ENCODE measurements around the gene TWIST1. TPM values are rescaled to one million over a fixed set of nuclear protein-coding genes. Genes with fewer than 3 reads are reported as not detected.

Gene TWIST1
- total and polyA plus RNA-seq, 8 donors = 0.09 to 2.2 (median 0.49) TPM; not detected in 2

GRCh38 chr7:19104811-19105210, 12.6 kb downstream of the TWIST1 start:
- no peak overlapping the region for H3K27ac ChIP-seq
- no peaks in the 10 kb centered on the region for H3K36me3 ChIP-seq
- FAIRE-seq = no peak
- H3K4me1 ChIP-seq = peaks cover 0 to 3% (median 0%) of the 10 kb centered on the region in 3 donors
- no peak for DNase-seq
- intact Hi-C loops (cut with DNase I) = no loop called here
- peaks cover 0 to 62% (median 13%) of the 10 kb centered on the region in 4 donors for H3K27me3 ChIP-seq
- 38 to 46% methylated on average over 4 of the region's 4 CpGs for WGBS, 2 donors
- no peaks in the 10 kb centered on the region for H3K9me3 ChIP-seq
- ATAC-seq = no peak
- no peak overlapping the region for H3K4me3 ChIP-seq
- TF ChIP-seq CTCF (IDR thresholded peaks at IDR 0.05) = no peak

GRCh38 chr7:19102884-19103283, 14.6 kb downstream of the TWIST1 start:
- Histone ChIP-seq H3K27ac (no peak overlapping the region), H3K9me3 (no peaks in the 10 kb centered on the region), H3K4me3 (no peak overlapping the region), H3K36me3 (no peaks in the 10 kb centered on the region), H3K4me1 (peaks cover 0 to 3% (median 0%) of the 10 kb centered on the region in 3 donors), H3K27me3 (peaks cover 0 to 58% (median 13%) of the 10 kb centered on the region in 4 donors)
- ATAC-seq = no peak
- 56 to 63% methylated on average over 4 of the region's 4 CpGs for WGBS, 2 donors
- no peak for TF ChIP-seq CTCF (IDR thresholded peaks at IDR 0.05)
- intact Hi-C loops (cut with DNase I) = no loop called here
- no peak for FAIRE-seq
- DNase-seq = no peak

GRCh38 chr7:19101909-19102308, 15.5 kb downstream of the TWIST1 start:
- intact Hi-C loops (cut with DNase I) = no loop called here
- Histone ChIP-seq H3K9me3 (no peaks in the 10 kb centered on the region), H3K36me3 (no peaks in the 10 kb centered on the region), H3K27me3 (peaks cover 0 to 54% (median 12%) of the 10 kb centered on the region in 4 donors), H3K4me3 (no peak overlapping the region), H3K27ac (no peak overlapping the region), H3K4me1 (peaks cover 0 to 2% (median 0%) of the 10 kb centered on the region in 3 donors)
- 34 to 45% methylated on average over 2 of the region's 2 CpGs for WGBS, 2 donors
- ATAC-seq = no peak
- DNase-seq = no peak
- no peak for FAIRE-seq
- no peak for TF ChIP-seq CTCF (IDR thresholded peaks at IDR 0.05)

- peaks cover 0 to 50% (median 10%) of the 10 kb centered on the region in 4 donors for H3K27me3 ChIP-seq
- H3K4me1 ChIP-seq = no peaks in the 10 kb centered on the region
- no peaks in the 10 kb centered on the region for H3K9me3 ChIP-seq
- H3K36me3 ChIP-seq = no peaks in the 10 kb centered on the region
- no peak overlapping the region for H3K4me3 ChIP-seq
- FAIRE-seq (no peak), DNase-seq (no peak), ATAC-seq (no peak)
- intact Hi-C loops (cut with DNase I) = no loop called here
- TF ChIP-seq CTCF (IDR thresholded peaks at IDR 0.05) = no peak
- no peak overlapping the region for H3K27ac ChIP-seq
- 47 to 70% methylated on average over 1 of the region's 1 CpG for WGBS, 2 donors
Measured at GRCh38 chr7:19101472-19101871, 16.0 kb downstream of the TWIST1 start.

GRCh38 chr7:19099924-19100323, 17.5 kb downstream of the TWIST1 start:
- intact Hi-C loops (cut with DNase I) = no loop called here
- ATAC-seq (no peak), DNase-seq (no peak), FAIRE-seq (no peak)
- H3K36me3 ChIP-seq = no peaks in the 10 kb centered on the region
- peaks cover 0 to 37% (median 7%) of the 10 kb centered on the region in 4 donors for H3K27me3 ChIP-seq
- H3K9me3 ChIP-seq = no peaks in the 10 kb centered on the region
- 35 to 44% methylated on average over 2 of the region's 2 CpGs for WGBS, 2 donors
- no peak overlapping the region for H3K27ac ChIP-seq
- no peak overlapping the region for H3K4me3 ChIP-seq
- no peaks in the 10 kb centered on the region for H3K4me1 ChIP-seq
- TF ChIP-seq CTCF (IDR thresholded peaks at IDR 0.05) = no peak

Measured in pancreas (tissue), 10 donors.